OCI-LY3 (cell line): ENCODE results near the gene WNT7A.

Experiments used
- EZH2phosphoT487 ChIP-seq: fragments of 200-600 bp; shearing (Covaris generic); IDR thresholded peaks from 2 replicates; pipeline ENCODE4 v1.6.1; 2018; ENCODE audit warnings: antibody characterized with exemption, mixed run types, low read depth
- TF ChIP-seq, protein P1 (sequence below): fragments of 200-600, 300-600 bp; sonication (generic); IDR thresholded peaks from 2 replicates; pipeline ENCODE4 v1.5.1; 2014; ENCODE audit warnings: antibody characterized with exemption, low read length, low read depth

DNA sequence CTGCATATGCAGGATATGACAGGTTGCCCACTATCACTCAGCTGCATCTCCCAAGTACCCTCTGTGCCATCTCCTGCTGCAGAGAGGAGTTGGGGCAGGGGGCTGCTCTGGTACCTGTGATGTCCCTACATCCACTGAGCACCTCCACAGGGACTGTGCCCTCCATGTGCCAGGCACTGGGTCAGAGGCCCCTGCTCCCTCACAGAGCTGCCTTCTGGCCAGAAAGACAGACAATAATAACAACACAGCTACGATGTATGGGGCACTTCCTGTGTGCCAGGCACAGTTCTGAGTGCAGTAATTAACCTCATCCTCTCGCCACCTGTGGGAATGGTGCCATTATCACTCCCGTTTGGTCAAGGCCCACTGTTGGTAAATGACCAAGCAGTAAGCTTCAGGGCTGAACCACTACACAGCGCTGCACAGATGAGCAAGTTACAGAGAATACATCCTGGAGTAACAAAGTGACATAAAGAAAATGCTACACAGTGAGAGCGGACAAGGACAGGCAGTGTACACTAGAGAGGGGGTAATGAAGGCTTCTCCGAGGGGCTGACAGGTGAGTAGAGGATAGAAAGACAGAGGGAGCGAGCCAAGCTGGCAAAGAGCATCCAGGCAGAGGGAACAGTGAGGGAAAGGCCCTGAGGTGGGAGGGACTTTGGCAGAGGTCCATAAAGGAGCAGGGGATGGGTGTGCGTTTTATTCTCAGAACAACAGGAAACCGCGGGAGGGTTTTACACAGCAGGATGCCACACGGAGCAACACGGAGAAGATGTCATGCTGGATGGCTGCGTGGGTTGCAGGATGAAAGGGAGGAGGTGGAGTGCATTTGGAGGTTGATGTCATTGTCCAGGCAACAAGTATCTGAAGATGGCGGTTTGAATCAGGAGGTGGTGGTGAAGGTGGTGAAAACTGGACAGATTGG is 13.6 kb downstream of the WNT7A start:
- TF ChIP-seq, protein P1, sequence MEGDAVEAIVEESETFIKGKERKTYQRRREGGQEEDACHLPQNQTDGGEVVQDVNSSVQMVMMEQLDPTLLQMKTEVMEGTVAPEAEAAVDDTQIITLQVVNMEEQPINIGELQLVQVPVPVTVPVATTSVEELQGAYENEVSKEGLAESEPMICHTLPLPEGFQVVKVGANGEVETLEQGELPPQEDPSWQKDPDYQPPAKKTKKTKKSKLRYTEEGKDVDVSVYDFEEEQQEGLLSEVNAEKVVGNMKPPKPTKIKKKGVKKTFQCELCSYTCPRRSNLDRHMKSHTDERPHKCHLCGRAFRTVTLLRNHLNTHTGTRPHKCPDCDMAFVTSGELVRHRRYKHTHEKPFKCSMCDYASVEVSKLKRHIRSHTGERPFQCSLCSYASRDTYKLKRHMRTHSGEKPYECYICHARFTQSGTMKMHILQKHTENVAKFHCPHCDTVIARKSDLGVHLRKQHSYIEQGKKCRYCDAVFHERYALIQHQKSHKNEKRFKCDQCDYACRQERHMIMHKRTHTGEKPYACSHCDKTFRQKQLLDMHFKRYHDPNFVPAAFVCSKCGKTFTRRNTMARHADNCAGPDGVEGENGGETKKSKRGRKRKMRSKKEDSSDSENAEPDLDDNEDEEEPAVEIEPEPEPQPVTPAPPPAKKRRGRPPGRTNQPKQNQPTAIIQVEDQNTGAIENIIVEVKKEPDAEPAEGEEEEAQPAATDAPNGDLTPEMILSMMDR, result no peak
- TF ChIP-seq EZH2phosphoT487, result no peak
